Left forelimb (tissue), 1 donor: ENCODE measurements around the gene NRSN2.

Experiments used
- DNase-seq: peaks from one replicate; pipeline ENCODE4 v3.0.0-alpha.2; 2018; ENCODE audit warnings: low spot score

The NRSN2 gene

GRCh38 chr20:397432-398237 lies 50.7 kb downstream of the NRSN2 start:
- no peak for DNase-seq

DNA sequence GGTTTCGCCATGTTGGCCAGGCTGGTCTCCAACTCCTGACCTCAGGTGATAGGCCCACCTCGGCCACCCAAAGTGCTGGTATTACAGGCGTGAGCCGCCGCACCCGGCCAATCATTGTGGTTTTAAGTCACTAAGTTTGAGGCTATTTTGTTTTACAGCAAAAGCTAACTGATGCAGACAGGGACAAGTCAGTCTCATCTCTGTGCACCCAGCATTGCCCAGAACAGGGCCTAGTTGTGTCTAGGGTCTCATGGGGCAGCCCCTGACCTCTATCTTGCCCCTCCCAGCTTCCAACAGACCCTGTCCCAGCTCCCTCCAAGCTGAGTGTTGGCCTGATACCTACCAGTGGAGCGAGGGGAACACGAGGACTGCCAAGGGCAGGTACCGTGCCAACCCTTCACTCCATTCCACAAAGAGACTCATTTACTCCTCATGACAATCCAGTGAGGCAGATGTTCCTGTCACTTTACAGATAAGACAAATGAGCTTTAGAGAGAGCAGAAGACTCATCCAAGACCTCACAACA lies 52.3 kb downstream of the NRSN2 start:
- peak; percentile 17 for DNase-seq

- no peak for DNase-seq
These were observed 53.2 kb downstream of the NRSN2 start for GRCh38 chr20:400128-400453.

GRCh38 chr20:400454-401275 lies 53.8 kb downstream of the NRSN2 start:
- no peak for DNase-seq

DNA sequence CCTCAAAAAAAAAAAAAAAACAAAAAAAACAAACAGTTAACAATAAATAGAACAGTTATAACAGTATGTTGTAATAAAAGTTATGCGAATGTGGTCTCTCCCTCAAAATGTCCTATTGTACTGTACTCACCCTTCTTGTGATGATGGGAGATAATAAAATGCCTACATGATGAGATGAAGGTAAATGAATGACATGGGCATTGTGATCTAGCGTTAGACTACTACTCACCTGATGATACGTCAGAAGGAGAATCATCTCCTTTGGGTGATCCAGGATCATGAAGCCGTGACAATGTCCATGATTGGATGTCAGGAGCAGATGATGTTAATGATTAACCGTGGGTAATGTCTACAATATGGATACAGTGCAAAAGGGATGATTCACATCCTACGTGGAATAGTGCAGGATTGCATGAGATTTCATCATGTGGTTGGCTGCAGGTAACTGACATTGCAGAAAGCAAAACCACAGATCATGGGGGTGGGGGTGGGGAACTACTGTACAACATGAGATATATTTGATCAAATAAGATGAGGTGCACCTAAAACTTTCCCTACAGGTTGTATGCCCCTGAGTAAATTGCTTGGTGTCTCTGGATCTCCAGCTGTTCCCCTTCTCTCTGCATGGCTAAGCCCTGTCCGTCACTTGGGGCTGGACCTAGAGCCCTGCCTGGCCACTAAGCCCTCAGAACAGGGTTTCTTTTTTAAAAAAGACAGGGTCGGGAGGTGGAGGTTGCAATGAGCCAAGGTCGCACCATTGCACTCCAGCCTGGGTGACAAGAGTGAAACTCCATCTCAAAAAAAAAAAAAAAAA lies 55.0 kb downstream of the NRSN2 start:
- DNase-seq, result no peak

GRCh38 chr20:402496-402885 lies 55.6 kb downstream of the NRSN2 start:
- no peak for DNase-seq

GRCh38 chr20:402898-403581 lies 56.1 kb downstream of the NRSN2 start:
- DNase-seq, result no peak

- no peak for DNase-seq
These were observed 56.7 kb downstream of the NRSN2 start for GRCh38 chr20:403582-403957.

DNA sequence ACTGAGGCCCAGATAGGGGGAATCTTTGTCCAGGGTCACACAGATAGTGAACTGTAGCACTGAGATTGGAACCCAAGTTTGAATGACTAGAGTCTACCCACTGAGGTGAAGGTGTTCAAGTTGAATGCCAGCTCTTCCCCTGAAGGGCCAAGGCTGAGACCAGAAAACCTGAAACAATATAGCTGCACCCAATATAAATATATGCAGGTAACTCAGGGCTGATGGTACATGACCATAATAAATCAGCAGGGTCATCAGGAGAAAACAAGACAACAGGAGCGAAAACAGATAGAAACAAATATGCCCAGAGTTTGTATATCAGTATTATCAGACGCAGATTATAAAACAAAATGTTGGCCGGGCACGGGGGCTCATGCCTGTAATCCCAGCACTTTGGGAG lies 57.2 kb downstream of the NRSN2 start:
- no peak for DNase-seq
